Tibial nerve (tissue), 3 donors: ENCODE data around the gene SRSF10.

Source experiments
- POLR2A ChIP-seq, 2 donors: fragments of 450-650 bp; IDR thresholded peaks; one replicate each; pipeline ENCODE4 v1.6.1; 2017; ENCODE audit warnings: antibody characterized with exemption in 2 of 2, mild to moderate bottlenecking in 2 of 2, moderate library complexity in 2 of 2
- TF ChIP-seq, protein P1 (sequence below), 5 experiments: fragments of 200-600 bp in 3 of 5; fragments of 450-650 bp in 2 of 5; sonication (generic) in 3 of 5; IDR thresholded peaks; one replicate each; pipeline ENCODE4 v1.5.1; 2016 to 2019; ENCODE audit warnings: antibody characterized with exemption in 5 of 5, mild to moderate bottlenecking in 3 of 5, moderate library complexity in 2 of 5

DNA sequence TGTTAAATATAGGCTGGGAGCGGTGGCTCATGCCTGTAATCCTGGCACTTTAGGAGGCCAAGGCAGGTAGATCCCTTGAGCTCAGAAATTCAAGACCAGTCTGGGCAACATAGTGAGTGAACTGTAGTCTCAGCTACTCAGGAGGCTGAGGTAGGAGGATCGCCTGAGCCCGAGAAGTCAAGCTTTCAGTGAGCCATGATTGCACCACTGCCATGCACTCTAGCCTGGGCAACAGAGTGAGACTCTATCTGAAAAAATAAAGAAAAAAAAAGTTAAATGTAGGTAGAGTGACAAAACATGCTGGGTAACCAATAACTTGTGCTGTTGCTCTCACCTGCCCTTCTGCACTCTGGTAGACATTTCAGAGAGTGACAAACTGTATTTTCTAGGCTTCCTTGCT is 25.0 kb upstream of the SRSF10 start:
- TF ChIP-seq POLR2A (IDR thresholded peaks at IDR 0.05) = no peak
- TF ChIP-seq, protein P1, sequence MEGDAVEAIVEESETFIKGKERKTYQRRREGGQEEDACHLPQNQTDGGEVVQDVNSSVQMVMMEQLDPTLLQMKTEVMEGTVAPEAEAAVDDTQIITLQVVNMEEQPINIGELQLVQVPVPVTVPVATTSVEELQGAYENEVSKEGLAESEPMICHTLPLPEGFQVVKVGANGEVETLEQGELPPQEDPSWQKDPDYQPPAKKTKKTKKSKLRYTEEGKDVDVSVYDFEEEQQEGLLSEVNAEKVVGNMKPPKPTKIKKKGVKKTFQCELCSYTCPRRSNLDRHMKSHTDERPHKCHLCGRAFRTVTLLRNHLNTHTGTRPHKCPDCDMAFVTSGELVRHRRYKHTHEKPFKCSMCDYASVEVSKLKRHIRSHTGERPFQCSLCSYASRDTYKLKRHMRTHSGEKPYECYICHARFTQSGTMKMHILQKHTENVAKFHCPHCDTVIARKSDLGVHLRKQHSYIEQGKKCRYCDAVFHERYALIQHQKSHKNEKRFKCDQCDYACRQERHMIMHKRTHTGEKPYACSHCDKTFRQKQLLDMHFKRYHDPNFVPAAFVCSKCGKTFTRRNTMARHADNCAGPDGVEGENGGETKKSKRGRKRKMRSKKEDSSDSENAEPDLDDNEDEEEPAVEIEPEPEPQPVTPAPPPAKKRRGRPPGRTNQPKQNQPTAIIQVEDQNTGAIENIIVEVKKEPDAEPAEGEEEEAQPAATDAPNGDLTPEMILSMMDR (IDR thresholded peaks at IDR 0.05) = no peak
